ENCODE data around the gene SLC6A15.

SLC6A15 gene

DNA sequence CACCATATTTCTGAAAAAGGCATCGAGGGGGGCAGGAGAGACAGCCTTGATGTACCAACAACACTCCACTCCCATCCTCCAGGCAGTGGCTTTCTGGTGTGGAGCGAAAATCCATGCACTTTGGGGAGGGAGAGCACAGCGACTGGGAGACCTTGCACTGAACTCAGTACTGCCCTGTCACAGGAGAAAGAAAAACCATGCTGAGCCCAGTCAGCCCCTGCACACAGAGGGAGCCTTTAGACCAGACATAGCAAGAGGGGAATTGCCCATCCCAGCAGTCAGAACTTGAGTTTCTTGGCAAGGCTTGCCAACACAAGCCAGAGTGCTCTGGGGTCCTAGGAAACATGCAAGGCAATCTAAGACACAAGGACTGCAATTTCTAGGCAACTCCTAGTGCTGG is 24.8 kb upstream of the SLC6A15 start:
- Histone ChIP-seq H3K36me3 (ENCODE audit: insufficient read depth, low read length) (no peaks in the 10 kb centered on the region), H3K9me3 (ENCODE audit: insufficient read depth, low read depth, low read length) (no peaks in the 10 kb centered on the region), H3K4me2 (ENCODE audit: low read depth, low read length, poor library complexity, severe bottlenecking) (no peak overlapping the region), H3K9ac (ENCODE audit: low read depth, low read length, poor library complexity, severe bottlenecking) (no peak overlapping the region), H3K9me2 (replicated peaks; ENCODE audit: low read depth, low read length) (no peaks in the 10 kb centered on the region), H3K4me1 (ENCODE audit: insufficient read depth, low read length, poor library complexity, severe bottlenecking) (no peaks in the 10 kb centered on the region), H2AFZ (ENCODE audit: low read length) (no peak overlapping the region), H3K27me3 (ENCODE audit: insufficient read depth, low read length, poor library complexity, severe bottlenecking) (no peaks in the 10 kb centered on the region), H4K20me1 (ENCODE audit: insufficient read depth, low read length, poor library complexity, severe bottlenecking) (no peaks in the 10 kb centered on the region), H3F3A (ENCODE audit: low read depth) (no peaks in the 10 kb centered on the region), H3K4me3 (ENCODE audit: low read length, poor library complexity, severe bottlenecking) (no peak overlapping the region), H3K79me2 (ENCODE audit: insufficient read depth, low read length) (no peaks in the 10 kb centered on the region)
- TF ChIP-seq EZH2phosphoT487 (IDR thresholded peaks at IDR 0.05; ENCODE audit: borderline replicate concordance) (no peak), CTCF (conservative IDR thresholded peaks at IDR 0.05; ENCODE audit: low read length) (no peak)

- no peak overlapping the region for H3K4me3 ChIP-seq (ENCODE audit: low read length, poor library complexity, severe bottlenecking)
- no peaks in the 10 kb centered on the region for H3K79me2 ChIP-seq (ENCODE audit: insufficient read depth, low read length)
- no peaks in the 10 kb centered on the region for H4K20me1 ChIP-seq (ENCODE audit: insufficient read depth, low read length, poor library complexity, severe bottlenecking)
- no peak overlapping the region for H2AFZ ChIP-seq (ENCODE audit: low read length)
- H3K4me2 ChIP-seq (ENCODE audit: low read depth, low read length, poor library complexity, severe bottlenecking), result no peak overlapping the region
- H3K9me2 ChIP-seq (replicated peaks; ENCODE audit: low read depth, low read length), result no peaks in the 10 kb centered on the region
- H3K9me3 ChIP-seq (ENCODE audit: insufficient read depth, low read depth, low read length), result no peaks in the 10 kb centered on the region
- H3K4me1 ChIP-seq (ENCODE audit: insufficient read depth, low read length, poor library complexity, severe bottlenecking), result no peaks in the 10 kb centered on the region
- H3F3A ChIP-seq (ENCODE audit: low read depth), result no peaks in the 10 kb centered on the region
- no peaks in the 10 kb centered on the region for H3K36me3 ChIP-seq (ENCODE audit: insufficient read depth, low read length)
- H3K9ac ChIP-seq (ENCODE audit: low read depth, low read length, poor library complexity, severe bottlenecking), result no peak overlapping the region
- no peak for TF ChIP-seq EZH2phosphoT487 (IDR thresholded peaks at IDR 0.05; ENCODE audit: borderline replicate concordance)
- no peak for TF ChIP-seq CTCF (conservative IDR thresholded peaks at IDR 0.05; ENCODE audit: low read length)
- no peaks in the 10 kb centered on the region for H3K27me3 ChIP-seq (ENCODE audit: insufficient read depth, low read length, poor library complexity, severe bottlenecking)
Measured at GRCh38 chr12:84929501-84929900, 16.9 kb upstream of the SLC6A15 start.

DNA sequence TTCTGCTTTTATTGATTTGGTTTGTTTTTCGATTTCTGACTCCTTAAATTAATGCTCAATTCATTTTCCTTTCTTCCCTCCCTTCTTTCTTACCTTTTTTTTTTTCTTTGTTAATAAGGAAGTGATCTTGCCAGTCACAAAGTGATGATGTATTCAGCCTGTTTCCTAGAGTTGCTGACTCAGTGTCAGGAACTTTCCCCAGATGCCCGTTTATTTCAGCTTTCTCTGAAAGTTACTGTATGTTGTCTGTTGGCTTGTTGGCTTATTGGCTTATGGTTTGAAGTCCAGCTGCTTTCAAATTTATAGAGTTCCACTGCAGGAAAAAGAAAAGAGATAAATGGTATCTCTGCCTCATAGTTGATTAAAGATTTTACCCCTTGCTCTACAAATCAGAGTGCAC is 12.4 kb upstream of the SLC6A15 start:
- peak overlapping the region; percentile 58; the same call in 1 of the 2 replicates for H2AFZ ChIP-seq (ENCODE audit: low read length)
- H4K20me1 ChIP-seq (ENCODE audit: insufficient read depth, low read length, poor library complexity, severe bottlenecking), result no peaks in the 10 kb centered on the region
- no peaks in the 10 kb centered on the region for H3K4me1 ChIP-seq (ENCODE audit: insufficient read depth, low read length, poor library complexity, severe bottlenecking)
- no peaks in the 10 kb centered on the region for H3F3A ChIP-seq (ENCODE audit: low read depth)
- no peaks in the 10 kb centered on the region for H3K79me2 ChIP-seq (ENCODE audit: insufficient read depth, low read length)
- no peak overlapping the region for H3K4me2 ChIP-seq (ENCODE audit: low read depth, low read length, poor library complexity, severe bottlenecking)
- H3K9me2 ChIP-seq (replicated peaks; ENCODE audit: low read depth, low read length), result no peaks in the 10 kb centered on the region
- H3K9me3 ChIP-seq (ENCODE audit: insufficient read depth, low read depth, low read length), result no peaks in the 10 kb centered on the region
- no peak overlapping the region for H3K4me3 ChIP-seq (ENCODE audit: low read length, poor library complexity, severe bottlenecking)
- no peaks in the 10 kb centered on the region for H3K27me3 ChIP-seq (ENCODE audit: insufficient read depth, low read length, poor library complexity, severe bottlenecking)
- H3K36me3 ChIP-seq (ENCODE audit: insufficient read depth, low read length), result no peaks in the 10 kb centered on the region
- no peak for TF ChIP-seq EZH2phosphoT487 (IDR thresholded peaks at IDR 0.05; ENCODE audit: borderline replicate concordance)
- TF ChIP-seq CTCF (conservative IDR thresholded peaks at IDR 0.05; ENCODE audit: low read length), result no peak
- no peak overlapping the region for H3K9ac ChIP-seq (ENCODE audit: low read depth, low read length, poor library complexity, severe bottlenecking)

Measured in Loucy (cell line).